Adipocyte (in vitro differentiated cells): Measurements from ENCODE around the gene BARX2.

Experiments used
- DNase-seq: peaks from one replicate; pipeline ENCODE4 v3.0.0-alpha.2; 2015; ENCODE audit warnings: low read depth
- H3K27me3 ChIP-seq: replicated peaks from 2 replicates; pipeline ENCODE4 v1.7.0; 2013; ENCODE audit warnings: mild to moderate bottlenecking, low read length, moderate library complexity; ENCODE audit not compliant: control insufficient read depth, insufficient read depth
- H3K36me3 ChIP-seq: 2 replicates; pipeline ENCODE4 v1.7.0; 2013; ENCODE audit warnings: low read length, mild to moderate bottlenecking, moderate library complexity; ENCODE audit not compliant: control insufficient read depth, insufficient read depth, severe bottlenecking
- H3K4me1 ChIP-seq: 2 replicates; pipeline ENCODE4 v1.7.0; 2013; ENCODE audit warnings: mild to moderate bottlenecking, low read length, moderate library complexity; ENCODE audit not compliant: control insufficient read depth, insufficient read depth
- H3K4me3 ChIP-seq: 2 replicates; pipeline ENCODE4 v1.7.0; 2013; ENCODE audit warnings: mild to moderate bottlenecking, low read length, moderate library complexity
- H3K9ac ChIP-seq: 2 replicates; pipeline ENCODE4 v1.7.0; 2013; ENCODE audit warnings: mild to moderate bottlenecking, low read length, moderate library complexity
- H3K9me3 ChIP-seq: 2 replicates; pipeline ENCODE4 v1.7.0; 2013; ENCODE audit warnings: mild to moderate bottlenecking, low read length, moderate library complexity; ENCODE audit not compliant: control insufficient read depth

BARX2 gene

GRCh38 chr11:129484068-129484467 lies 108.4 kb downstream of the BARX2 start:
- Histone ChIP-seq H3K9me3 (peaks cover 5% of the 10 kb centered on the region), H3K27me3 (no peaks in the 10 kb centered on the region), H3K4me3 (no peak overlapping the region), H3K4me1 (no peaks in the 10 kb centered on the region), H3K36me3 (no peaks in the 10 kb centered on the region), H3K9ac (no peak overlapping the region)
- no peak for DNase-seq

- DNase-seq, result no peak
- Histone ChIP-seq H3K4me1 (no peaks in the 10 kb centered on the region), H3K9me3 (peaks cover 5% of the 10 kb centered on the region), H3K9ac (no peak overlapping the region), H3K36me3 (no peaks in the 10 kb centered on the region), H3K4me3 (no peak overlapping the region), H3K27me3 (no peaks in the 10 kb centered on the region)
Observed at GRCh38 chr11:129489249-129489648, 113.6 kb downstream of the BARX2 start.

- H3K4me3 ChIP-seq, result no peak overlapping the region
- H3K4me1 ChIP-seq, result no peaks in the 10 kb centered on the region
- no peak for DNase-seq
- no peaks in the 10 kb centered on the region for H3K27me3 ChIP-seq
- peaks cover 5% of the 10 kb centered on the region for H3K9me3 ChIP-seq
- H3K9ac ChIP-seq, result no peak overlapping the region
- H3K36me3 ChIP-seq, result no peaks in the 10 kb centered on the region
Observed at GRCh38 chr11:129490004-129490403, 114.4 kb downstream of the BARX2 start.

- no peak for DNase-seq
- H3K4me1 ChIP-seq, result no peaks in the 10 kb centered on the region
Observed at GRCh38 chr11:129493746-129494145, 118.1 kb downstream of the BARX2 start.

More at GRCh38 chr11:129493746-129494145, 118.1 kb downstream of the BARX2 start:
- Histone ChIP-seq H3K9ac (no peak overlapping the region), H3K9me3 (no peaks in the 10 kb centered on the region), H3K36me3 (no peaks in the 10 kb centered on the region), H3K27me3 (no peaks in the 10 kb centered on the region), H3K4me3 (no peak overlapping the region)
